Renal cortex interstitium (tissue), 11 donors: ENCODE results near the gene CALHM2. TPM values are rescaled to one million over a fixed set of nuclear protein-coding genes. Genes with fewer than 3 reads are reported as not detected.

Experiments used
- DNase-seq, 11 donors: peaks; one replicate each; pipeline ENCODE4 v3.0.0-alpha.2; 2013; ENCODE audit warnings: low read depth in 9 of 11, low spot score in 4 of 11; ENCODE audit errors: extremely low read depth in 1 of 11
- polyA plus RNA-seq, 3 donors: library from polyadenylated mRNA; unstranded; fragments of 120-200 nt; gene quantifications; one replicate each; pipeline ENCODE4 v1.2.1, GENCODE V29; 2013; ENCODE audit not compliant: insufficient read length in 3 of 3

CALHM2 gene
- polyA plus RNA-seq, 3 donors = 13.2 to 14.4 (median 14.4) TPM

GRCh38 chr10:103457176-103457712, 5.1 kb upstream of the CALHM2 start:
- DNase-seq = no peak

- no peak for DNase-seq
Measured at GRCh38 chr10:103456074-103456660, 4.0 kb upstream of the CALHM2 start.

- DNase-seq = no peak
Measured at GRCh38 chr10:103455235-103455634, 3.1 kb upstream of the CALHM2 start.

GRCh38 chr10:103454026-103454425, 1.9 kb upstream of the CALHM2 start:
- no peak for DNase-seq

GRCh38 chr10:103452506-103453230, 498 bp upstream of the CALHM2 start:
- no peak for DNase-seq

- no peak for DNase-seq
Measured at GRCh38 chr10:103451091-103451813, 918 bp downstream of the CALHM2 start.

GRCh38 chr10:103450201-103450695, 1.9 kb downstream of the CALHM2 start:
- DNase-seq = no peak

GRCh38 chr10:103449208-103450144, 2.7 kb downstream of the CALHM2 start:
- no peak for DNase-seq

- no peak for DNase-seq
Measured at GRCh38 chr10:103448746-103449145, 3.4 kb downstream of the CALHM2 start.

- DNase-seq = no peak
Measured at GRCh38 chr10:103447187-103447586, 5.0 kb downstream of the CALHM2 start.

GRCh38 chr10:103445767-103446567, 6.2 kb downstream of the CALHM2 start:
- DNase-seq = no peak

- no peak for DNase-seq
Measured at GRCh38 chr10:103445366-103445765, 6.8 kb downstream of the CALHM2 start.

GRCh38 chr10:103444478-103444877, 7.7 kb downstream of the CALHM2 start:
- no peak for DNase-seq

- no peak for DNase-seq
Measured at GRCh38 chr10:103443475-103444185, 8.5 kb downstream of the CALHM2 start.

- DNase-seq = no peak
Measured at GRCh38 chr10:103442031-103442461, 10.1 kb downstream of the CALHM2 start.

- DNase-seq = no peak
Measured at GRCh38 chr10:103441611-103442010, 10.6 kb downstream of the CALHM2 start.

- no peak for DNase-seq
Measured at GRCh38 chr10:103441206-103441605, 11.0 kb downstream of the CALHM2 start.
